ENCODE data around the gene KLHDC10.

GRCh38 chr7:130154501-130155317 is 84.4 kb downstream of the KLHDC10 start:
- TF ChIP-seq, protein P1, sequence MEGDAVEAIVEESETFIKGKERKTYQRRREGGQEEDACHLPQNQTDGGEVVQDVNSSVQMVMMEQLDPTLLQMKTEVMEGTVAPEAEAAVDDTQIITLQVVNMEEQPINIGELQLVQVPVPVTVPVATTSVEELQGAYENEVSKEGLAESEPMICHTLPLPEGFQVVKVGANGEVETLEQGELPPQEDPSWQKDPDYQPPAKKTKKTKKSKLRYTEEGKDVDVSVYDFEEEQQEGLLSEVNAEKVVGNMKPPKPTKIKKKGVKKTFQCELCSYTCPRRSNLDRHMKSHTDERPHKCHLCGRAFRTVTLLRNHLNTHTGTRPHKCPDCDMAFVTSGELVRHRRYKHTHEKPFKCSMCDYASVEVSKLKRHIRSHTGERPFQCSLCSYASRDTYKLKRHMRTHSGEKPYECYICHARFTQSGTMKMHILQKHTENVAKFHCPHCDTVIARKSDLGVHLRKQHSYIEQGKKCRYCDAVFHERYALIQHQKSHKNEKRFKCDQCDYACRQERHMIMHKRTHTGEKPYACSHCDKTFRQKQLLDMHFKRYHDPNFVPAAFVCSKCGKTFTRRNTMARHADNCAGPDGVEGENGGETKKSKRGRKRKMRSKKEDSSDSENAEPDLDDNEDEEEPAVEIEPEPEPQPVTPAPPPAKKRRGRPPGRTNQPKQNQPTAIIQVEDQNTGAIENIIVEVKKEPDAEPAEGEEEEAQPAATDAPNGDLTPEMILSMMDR (IDR thresholded peaks at IDR 0.05; ENCODE audit: low read depth, low read length), result peak; percentile 54
- no peak for TF ChIP-seq EZH2phosphoT487 (IDR thresholded peaks at IDR 0.05; ENCODE audit: low read depth)
